HepG2 (cell line): ENCODE results near the gene CCDC142. TPM values are rescaled to one million over a fixed set of nuclear protein-coding genes. Genes with fewer than 3 reads are reported as not detected.
A peak's percentile ranks its signal among the peaks of the same experiment; 100 is the strongest.

ENCODE experiments used
- RARG ChIP-seq: sonication (generic); formaldehyde crosslinking; IDR thresholded peaks from 2 replicates; pipeline ENCODE4 v1.4.0; 2020; ENCODE audit warnings: low read depth, mild to moderate bottlenecking, missing genetic modification reagents
- ZNF138 ChIP-seq: sonication (generic); formaldehyde crosslinking; IDR thresholded peaks from 2 replicates; pipeline ENCODE4 v1.5.0; 2020; ENCODE audit warnings: mild to moderate bottlenecking, low read depth, missing genetic modification reagents
- ZNF441 ChIP-seq: sonication (generic); formaldehyde crosslinking; IDR thresholded peaks from 2 replicates; pipeline ENCODE4 v1.7.0; 2021; ENCODE audit warnings: missing genetic modification reagents, borderline replicate concordance
- ZSCAN22 ChIP-seq: sonication (generic); formaldehyde crosslinking; IDR thresholded peaks from 2 replicates; pipeline ENCODE4 v1.4.0; 2020; ENCODE audit warnings: mild to moderate bottlenecking, missing genetic modification reagents
- polyA plus RNA-seq, 8 experiments: library from polyadenylated mRNA; depleted of rRNA in 3 of 8; stranded (reverse) in 7 of 8; unstranded in 1 of 8; fragments of >200 nt; fragmentation: Illumina TruSeq in 4 of 8; extraction: Trizol in 4 of 8; gene quantifications; 2 replicates each; pipeline versions ENCODE4 v1.2.1 to v1.2.3, GENCODE V29; 2011 to 2016; ENCODE audit warnings: low read depth in 4 of 8, missing spikeins in 1 of 8, mixed read lengths in 1 of 8; ENCODE audit not compliant: insufficient read depth in 1 of 8
- total RNA-seq, 5 experiments: library from RNA; depleted of rRNA; stranded (reverse); fragments of >200 nt; fragmentation: Illumina TruSeq; extraction: Trizol; gene quantifications; 2 replicates each; pipeline ENCODE4 v1.2.3, GENCODE V29; 2016; ENCODE audit warnings: low read depth in 1 of 5
- TF ChIP-seq, protein P1 (sequence below): sonication (generic); formaldehyde crosslinking; IDR thresholded peaks from 2 replicates; pipeline ENCODE4 v1.4.0; 2020; ENCODE audit warnings: missing genetic modification reagents, borderline replicate concordance
- TF ChIP-seq, protein P2 (sequence below): sonication (generic); formaldehyde crosslinking; IDR thresholded peaks from 2 replicates; pipeline ENCODE4 v1.5.0; 2020; ENCODE audit warnings: mild to moderate bottlenecking, missing genetic modification reagents, moderate library complexity
- TF ChIP-seq, protein P3 (sequence below): sonication (generic); formaldehyde crosslinking; IDR thresholded peaks from 2 replicates; pipeline ENCODE4 v1.4.0; 2020; ENCODE audit warnings: missing genetic modification reagents, borderline replicate concordance
- TF ChIP-seq, protein P4 (sequence below): sonication (generic); formaldehyde crosslinking; IDR thresholded peaks from 2 replicates; pipeline ENCODE4 v1.9.0; 2022; ENCODE audit warnings: low read depth, missing genetic modification reagents

The CCDC142 gene
- total and polyA plus RNA-seq, 2 of the 13 experiments (the other 11 are each of a cell fraction or from before 2014, with no cell fraction given): 14.7 to 30.4 TPM

DNA sequence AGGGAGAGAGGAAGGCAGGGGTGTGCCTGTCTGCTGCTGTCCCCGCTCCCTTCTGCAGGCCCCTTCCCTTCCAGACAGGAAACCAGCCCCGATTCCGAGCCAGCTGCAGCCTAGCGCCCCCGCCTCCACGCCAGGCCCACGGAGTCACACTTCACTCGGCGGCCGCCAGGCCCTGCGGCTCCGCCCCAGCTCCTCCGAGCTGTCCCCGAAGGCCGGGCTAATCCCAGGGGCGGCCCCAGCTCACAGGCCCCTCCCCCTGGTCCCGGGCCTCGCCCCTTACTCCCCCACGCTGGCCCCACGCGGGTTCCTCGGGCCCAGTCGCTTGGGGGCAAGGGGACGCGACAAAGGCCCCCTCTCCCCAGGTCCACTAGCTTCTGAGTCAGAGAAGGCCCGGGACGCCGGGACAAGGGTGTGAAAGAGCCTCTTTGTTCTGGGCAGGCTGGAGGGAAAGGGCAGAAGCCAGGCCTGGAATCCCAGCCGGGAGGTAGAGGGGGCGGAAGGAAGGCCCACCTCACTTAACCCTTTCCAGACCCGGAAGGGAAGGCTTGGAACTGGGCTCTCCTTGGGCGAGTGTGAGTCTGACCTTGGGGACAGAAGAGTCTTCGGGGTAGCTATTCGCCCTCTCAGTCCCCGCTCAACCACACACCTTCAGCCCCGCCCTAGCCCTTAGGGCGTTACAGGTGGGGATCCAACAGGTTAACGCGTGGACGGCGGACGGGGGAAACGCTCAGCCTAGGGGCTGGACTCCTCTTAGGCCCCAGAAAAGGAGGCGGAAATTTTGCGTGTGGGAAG lies 42.2 kb downstream of the CCDC142 start (continued):
- TF ChIP-seq RARG (CRISPR knock-in tag) (peak; percentile 74; the same call in 1 of the 2 replicates), ZNF441 (CRISPR knock-in tag) (peak; percentile 88; the same call in 1 of the 2 replicates), ZSCAN22 (CRISPR knock-in tag) (peak; percentile 50; the same call in 1 of the 2 replicates), ZNF138 (peak; percentile 66; the same call in 1 of the 2 replicates)
- TF ChIP-seq, protein P1, sequence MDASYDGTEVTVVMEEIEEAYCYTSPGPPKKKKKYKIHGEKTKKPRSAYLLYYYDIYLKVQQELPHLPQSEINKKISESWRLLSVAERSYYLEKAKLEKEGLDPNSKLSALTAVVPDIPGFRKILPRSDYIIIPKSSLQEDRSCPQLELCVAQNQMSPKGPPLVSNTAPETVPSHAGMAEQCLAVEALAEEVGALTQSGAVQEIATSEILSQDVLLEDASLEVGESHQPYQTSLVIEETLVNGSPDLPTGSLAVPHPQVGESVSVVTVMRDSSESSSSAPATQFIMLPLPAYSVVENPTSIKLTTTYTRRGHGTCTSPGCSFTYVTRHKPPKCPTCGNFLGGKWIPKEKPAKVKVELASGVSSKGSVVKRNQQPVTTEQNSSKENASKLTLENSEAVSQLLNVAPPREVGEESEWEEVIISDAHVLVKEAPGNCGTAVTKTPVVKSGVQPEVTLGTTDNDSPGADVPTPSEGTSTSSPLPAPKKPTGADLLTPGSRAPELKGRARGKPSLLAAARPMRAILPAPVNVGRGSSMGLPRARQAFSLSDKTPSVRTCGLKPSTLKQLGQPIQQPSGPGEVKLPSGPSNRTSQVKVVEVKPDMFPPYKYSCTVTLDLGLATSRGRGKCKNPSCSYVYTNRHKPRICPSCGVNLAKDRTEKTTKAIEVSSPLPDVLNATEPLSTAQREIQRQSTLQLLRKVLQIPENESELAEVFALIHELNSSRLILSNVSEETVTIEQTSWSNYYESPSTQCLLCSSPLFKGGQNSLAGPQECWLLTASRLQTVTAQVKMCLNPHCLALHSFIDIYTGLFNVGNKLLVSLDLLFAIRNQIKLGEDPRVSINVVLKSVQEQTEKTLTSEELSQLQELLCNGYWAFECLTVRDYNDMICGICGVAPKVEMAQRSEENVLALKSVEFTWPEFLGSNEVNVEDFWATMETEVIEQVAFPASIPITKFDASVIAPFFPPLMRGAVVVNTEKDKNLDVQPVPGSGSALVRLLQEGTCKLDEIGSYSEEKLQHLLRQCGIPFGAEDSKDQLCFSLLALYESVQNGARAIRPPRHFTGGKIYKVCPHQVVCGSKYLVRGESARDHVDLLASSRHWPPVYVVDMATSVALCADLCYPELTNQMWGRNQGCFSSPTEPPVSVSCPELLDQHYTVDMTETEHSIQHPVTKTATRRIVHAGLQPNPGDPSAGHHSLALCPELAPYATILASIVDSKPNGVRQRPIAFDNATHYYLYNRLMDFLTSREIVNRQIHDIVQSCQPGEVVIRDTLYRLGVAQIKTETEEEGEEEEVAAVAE (CRISPR knock-in tag): peak; percentile 74; the same call in 1 of the 2 replicates
- TF ChIP-seq, protein P2, sequence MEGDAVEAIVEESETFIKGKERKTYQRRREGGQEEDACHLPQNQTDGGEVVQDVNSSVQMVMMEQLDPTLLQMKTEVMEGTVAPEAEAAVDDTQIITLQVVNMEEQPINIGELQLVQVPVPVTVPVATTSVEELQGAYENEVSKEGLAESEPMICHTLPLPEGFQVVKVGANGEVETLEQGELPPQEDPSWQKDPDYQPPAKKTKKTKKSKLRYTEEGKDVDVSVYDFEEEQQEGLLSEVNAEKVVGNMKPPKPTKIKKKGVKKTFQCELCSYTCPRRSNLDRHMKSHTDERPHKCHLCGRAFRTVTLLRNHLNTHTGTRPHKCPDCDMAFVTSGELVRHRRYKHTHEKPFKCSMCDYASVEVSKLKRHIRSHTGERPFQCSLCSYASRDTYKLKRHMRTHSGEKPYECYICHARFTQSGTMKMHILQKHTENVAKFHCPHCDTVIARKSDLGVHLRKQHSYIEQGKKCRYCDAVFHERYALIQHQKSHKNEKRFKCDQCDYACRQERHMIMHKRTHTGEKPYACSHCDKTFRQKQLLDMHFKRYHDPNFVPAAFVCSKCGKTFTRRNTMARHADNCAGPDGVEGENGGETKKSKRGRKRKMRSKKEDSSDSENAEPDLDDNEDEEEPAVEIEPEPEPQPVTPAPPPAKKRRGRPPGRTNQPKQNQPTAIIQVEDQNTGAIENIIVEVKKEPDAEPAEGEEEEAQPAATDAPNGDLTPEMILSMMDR (CRISPR knock-in tag): peak; percentile 71
- TF ChIP-seq, protein P3, sequence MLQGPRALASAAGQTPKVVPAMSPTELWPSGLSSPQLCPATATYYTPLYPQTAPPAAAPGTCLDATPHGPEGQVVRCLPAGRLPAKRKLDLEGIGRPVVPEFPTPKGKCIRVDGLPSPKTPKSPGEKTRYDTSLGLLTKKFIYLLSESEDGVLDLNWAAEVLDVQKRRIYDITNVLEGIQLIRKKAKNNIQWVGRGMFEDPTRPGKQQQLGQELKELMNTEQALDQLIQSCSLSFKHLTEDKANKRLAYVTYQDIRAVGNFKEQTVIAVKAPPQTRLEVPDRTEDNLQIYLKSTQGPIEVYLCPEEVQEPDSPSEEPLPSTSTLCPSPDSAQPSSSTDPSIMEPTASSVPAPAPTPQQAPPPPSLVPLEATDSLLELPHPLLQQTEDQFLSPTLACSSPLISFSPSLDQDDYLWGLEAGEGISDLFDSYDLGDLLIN (CRISPR knock-in tag): peak; percentile 33; the same call in 1 of the 2 replicates
- TF ChIP-seq, protein P4, sequence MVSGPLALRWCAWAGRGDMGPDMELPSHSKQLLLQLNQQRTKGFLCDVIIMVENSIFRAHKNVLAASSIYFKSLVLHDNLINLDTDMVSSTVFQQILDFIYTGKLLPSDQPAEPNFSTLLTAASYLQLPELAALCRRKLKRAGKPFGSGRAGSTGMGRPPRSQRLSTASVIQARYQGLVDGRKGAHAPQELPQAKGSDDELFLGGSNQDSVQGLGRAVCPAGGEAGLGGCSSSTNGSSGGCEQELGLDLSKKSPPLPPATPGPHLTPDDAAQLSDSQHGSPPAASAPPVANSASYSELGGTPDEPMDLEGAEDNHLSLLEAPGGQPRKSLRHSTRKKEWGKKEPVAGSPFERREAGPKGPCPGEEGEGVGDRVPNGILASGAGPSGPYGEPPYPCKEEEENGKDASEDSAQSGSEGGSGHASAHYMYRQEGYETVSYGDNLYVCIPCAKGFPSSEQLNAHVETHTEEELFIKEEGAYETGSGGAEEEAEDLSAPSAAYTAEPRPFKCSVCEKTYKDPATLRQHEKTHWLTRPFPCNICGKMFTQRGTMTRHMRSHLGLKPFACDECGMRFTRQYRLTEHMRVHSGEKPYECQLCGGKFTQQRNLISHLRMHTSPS (CRISPR knock-in tag): peak; percentile 70; the same call in 1 of the 2 replicates
